HuH-7.5 (cell line): ENCODE measurements around the gene RASEF.

Experiments used
- DNase-seq: peaks from one replicate; pipeline ENCODE4 v3.0.0; 2011; ENCODE audit warnings: low spot score

Gene RASEF

DNA sequence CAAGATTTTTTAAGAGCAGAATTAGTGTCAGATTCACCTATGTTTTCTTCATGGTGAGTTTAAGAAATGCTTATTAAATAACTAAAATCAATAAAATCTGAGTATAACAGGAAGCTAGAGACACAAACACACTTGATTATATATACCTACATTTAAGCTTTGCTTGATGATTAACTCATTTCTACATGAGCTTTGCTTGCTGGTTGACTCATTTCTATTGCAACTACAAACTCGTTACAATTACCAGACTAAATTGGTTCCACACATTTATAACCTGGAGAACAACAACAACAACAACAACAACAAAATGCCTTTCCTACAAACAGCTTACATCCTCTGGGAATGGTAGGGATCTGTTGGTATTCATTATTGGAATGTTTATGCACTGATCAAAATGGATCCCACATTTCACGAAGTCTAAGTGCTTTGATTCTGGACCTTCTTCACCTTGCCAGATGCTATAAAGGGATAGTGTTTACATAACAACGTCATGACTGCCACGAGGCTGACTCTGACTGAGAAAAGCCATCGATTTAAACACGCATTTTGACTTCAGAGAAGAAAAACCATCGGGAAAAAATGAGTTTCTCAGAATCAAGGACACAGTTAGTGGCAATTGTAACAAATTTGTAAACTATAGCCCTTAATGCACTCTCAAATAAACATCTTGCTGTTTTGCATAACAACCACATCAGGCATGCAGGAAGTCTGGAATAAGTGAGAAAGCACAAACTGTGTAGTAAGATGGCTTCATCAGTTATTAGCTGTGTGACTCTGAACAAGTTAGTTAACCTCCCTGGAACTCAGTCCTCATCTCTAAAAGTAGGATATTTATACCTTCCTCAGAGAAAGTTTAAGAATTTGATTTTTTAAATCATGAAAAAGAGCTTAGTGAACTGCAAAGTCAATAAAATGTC is 49.8 kb downstream of the RASEF start:
- no peak for DNase-seq

DNA sequence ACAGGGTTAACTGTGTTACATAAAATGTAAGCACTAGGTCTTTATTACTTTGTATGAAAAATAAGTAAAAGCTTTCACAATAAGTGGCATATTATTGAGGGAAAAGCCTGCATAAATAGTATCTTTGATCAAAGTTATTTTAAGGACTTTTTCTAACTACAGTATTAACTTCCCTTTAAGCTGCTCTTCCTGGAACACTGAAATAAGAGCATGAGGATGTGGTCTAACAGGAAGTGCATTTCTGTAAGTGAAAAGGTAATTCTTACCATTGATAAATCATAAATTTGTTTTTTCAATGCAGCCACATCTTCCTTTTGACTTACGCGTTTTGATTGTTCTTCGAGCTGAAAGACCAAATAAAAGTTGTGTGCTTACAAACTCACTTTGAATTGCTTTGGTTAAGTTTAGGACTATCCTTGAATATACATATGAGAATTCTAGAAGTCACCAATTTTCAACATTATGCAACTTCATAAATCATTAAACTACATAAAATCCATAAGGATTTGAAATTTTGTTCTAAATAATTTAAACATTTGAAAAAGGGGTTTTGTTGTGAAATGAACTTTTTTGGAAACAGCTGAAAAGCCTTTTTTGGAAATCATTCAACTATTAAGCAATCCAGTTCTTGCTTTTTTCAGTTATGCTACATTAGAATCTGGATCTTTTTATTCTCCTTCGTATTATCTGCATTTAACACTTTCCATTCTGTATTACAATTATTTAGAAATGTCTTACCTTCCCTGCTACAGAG is 50.6 kb downstream of the RASEF start:
- no peak for DNase-seq

DNA sequence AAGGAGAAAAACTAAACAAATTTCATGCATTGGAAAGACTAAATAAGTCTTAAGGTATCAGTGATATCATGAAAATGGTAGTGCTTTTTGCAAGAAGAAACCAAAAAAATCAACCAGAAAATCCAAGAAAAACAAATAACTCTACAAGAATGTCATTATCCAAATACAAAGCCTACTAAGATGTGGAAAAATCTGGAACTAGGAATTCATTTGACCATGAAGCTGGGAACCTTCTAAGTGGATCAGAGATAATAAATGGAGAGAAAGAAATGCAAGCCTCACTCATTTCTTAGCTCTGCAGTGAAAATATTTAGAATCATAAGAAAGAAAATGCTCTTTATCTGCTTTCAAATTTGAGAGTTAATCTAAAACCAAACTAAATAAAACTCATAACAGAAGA is 51.3 kb downstream of the RASEF start:
- no peak for DNase-seq

- DNase-seq = no peak
Measured at GRCh38 chr9:83007521-83008300, 55.2 kb downstream of the RASEF start.

DNA sequence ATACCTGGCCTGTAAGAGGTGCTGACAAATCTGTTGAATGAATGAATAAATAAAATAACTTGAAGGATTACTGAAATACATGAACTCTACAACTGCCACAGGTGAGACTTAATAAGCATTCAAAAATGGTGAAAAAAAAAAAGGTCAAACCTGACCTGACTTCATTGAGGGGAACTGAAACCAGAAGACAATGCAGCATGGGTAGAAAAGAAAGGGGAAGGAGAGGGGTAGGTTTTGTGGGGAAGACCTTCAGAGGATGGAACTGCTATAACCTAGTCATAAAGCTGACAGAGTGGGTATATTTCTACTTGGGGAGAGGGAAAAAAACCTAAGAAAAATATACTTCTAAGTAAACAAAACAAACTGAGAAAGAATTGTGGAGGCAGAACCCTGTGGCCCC is 56.6 kb downstream of the RASEF start:
- DNase-seq = no peak

DNA sequence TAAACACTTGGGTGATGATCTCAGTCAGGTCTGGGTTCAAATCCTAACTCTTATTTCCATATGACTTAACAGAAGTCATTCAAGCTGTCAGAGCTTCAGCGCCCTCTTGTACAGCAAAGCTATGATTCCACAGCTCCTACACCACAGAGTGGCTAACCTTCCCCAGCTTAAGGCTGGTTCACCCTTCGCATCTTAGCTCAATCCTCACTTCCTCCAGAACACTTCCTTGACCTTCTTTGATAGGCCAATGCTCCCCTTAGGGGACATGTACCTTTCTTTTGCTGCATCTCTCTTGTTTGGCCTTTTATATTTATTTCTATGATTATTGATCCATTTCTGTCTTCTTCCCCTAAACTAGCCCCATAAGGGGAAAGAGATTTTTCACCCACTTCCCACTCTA is 57.0 kb downstream of the RASEF start:
- DNase-seq = no peak

- DNase-seq = no peak
Measured at GRCh38 chr9:83005361-83005760, 57.6 kb downstream of the RASEF start.

DNA sequence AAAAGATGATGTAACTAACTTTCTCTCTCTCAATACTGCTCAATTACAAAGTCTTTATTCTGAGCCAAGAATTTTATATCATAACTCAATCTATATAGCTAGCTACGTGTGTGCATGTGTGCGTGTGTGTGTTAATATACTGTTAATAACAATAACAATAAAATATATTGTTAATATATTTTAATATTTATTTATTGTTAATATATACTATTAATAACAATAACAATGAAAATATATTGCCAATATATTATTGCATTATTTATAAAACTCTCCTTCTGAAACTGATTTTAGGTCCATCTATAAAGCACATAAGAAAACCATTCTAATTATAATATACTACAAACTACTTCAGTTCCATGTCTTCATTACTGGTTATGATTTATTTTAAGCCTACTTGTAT is 60.6 kb downstream of the RASEF start:
- DNase-seq = no peak

GRCh38 chr9:83000765-83001164 is 62.2 kb downstream of the RASEF start:
- DNase-seq = no peak

DNA sequence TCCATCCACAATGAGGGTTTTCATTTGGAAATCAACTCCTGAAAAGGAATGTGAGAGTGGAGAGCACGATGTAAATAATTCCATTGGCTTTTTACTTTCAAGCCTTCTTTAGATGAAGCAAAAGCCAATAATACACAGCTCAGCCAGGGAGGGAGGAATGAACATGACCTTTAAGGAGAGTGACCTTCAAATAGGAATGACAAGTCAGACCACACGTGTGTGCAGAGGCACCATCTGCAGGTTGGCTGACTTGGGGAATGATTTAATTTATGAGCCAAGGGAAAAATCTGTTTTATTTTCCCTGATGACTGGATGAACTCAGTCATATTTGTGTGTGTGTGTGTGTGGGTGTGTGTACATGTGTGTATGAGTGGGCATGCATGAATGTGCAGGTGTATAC is 64.5 kb downstream of the RASEF start:
- DNase-seq = no peak

DNA sequence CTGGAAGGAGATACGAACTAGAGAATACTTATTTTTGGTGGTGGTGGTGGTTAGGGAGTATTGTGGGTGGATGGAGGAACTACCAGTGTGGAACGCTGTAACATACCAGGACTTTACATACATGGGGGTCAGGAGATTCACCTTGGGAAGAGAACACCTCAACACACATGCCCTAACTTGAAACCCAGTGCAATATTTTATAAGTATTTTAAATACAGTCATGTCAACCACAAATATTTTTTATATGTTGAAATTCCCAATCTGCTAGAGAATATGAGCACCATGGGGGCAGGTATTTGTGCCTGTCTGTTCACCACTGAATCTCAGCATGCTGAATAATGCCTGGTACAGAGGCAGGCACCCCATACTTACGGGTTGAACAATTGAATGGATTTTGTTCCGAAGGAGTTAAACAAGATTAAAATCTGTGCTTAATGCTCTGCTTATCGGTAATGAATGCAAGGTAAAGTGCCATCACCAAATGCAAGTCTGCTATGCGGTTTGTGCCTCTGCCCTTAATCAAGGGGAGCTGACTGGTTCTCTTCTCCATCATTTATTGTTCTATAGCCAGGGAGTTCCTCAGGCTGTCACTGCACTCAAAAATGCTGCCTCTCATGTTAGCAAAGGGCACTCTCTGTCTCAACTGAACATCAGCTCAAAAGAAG is 65.3 kb downstream of the RASEF start:
- no peak for DNase-seq

GRCh38 chr9:82996941-82997340 is 66.0 kb downstream of the RASEF start:
- DNase-seq = no peak

- DNase-seq = no peak
Measured at GRCh38 chr9:82993856-82994605, 68.9 kb downstream of the RASEF start.

DNA sequence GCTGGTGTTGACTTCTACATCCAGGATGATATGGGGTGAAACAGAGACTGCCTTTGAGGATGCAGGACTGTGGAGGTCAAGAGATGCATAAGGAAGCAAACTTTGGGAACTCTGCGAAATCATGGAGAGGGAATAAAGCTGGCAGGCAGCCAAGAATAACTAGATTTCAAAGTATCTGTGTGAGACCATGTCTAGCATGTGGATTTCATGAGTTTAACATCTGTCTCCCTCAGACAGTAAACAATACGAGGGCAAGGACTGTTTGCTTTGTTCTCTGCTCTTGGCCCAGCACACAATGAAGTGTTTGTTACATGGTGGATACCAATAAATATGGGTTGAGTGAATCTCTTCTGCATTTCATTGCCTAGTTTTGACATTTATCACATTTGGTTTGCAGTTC is 71.3 kb downstream of the RASEF start:
- peak; percentile 6 for DNase-seq

- no peak for DNase-seq
Measured at GRCh38 chr9:82989929-82990328, 73.0 kb downstream of the RASEF start.

DNA sequence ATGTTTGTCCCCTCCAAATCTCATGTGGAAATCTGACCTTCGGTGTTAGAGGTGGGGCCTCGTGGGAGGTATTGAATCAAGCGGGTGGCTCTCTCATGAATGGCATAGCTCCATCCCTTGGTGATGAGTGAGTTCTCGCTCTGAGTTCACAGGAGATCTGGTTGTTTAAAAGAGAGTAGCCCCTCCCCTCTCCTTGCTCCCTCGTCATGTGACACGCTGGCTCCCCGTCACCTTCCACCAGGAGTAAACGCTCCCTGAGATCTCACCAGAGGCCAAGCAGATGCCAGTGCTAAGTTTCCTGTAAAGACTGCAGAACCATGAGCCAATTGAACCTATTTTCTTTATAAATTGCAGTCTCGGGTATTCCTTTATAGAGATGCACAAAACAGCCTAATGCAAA is 74.5 kb downstream of the RASEF start:
- no peak for DNase-seq

DNA sequence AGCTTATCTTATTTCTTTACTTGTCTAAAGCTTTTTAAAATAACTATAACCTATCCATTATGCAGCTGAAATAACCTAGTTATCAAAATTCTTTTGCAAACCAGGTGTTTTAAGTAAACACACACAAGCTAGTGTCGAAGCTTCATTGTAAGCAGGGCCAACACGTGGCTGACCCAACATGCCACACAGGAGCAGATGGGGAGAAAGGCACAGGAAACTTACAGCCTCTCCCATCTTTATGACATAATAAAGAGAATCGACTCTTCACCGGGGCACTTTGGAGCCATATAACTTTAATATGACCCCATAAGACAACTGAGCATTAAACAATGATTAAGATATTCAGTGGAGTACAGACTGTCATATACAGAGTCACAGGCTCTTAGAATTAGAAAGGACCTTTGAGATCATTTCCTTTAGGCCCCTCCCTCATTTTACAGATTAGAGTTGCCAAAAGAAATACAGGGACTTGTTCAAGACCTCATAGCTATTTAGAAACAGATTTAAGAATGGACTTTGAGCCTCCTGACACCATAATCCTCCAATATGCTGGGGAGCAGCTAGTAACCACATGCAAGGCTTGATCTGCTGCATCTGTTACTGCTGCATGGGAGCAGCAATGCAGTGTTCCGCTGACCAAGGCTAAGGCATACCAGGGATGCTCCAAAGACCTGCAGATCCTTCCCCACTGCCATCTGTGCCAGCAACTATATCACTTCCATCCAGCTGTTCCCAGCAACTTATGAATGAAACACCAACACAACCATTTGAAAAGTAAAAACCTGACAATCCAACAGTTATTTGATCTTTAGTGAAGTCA is 75.4 kb downstream of the RASEF start:
- DNase-seq = no peak

GRCh38 chr9:82981552-82981951 is 81.4 kb downstream of the RASEF start:
- no peak for DNase-seq

DNA sequence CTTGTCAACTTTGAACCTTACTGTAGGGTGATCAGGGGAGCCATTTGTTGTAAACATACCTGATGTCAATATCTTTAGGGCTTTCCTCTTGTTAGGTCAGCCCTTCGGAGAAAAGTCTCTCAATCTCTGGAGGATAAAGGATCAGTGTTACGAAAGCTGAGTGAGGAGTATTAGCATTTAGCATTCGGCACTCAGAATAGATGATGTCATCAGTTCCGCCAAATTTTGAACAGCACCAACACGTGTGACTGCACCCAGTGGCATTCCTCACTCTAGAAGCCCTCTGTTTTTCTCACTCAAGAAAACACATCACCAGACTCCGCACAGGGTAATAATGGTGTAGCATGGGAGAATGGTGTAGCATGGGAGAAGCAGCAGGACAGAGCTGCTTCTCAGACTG is 87.8 kb downstream of the RASEF start:
- no peak for DNase-seq

DNA sequence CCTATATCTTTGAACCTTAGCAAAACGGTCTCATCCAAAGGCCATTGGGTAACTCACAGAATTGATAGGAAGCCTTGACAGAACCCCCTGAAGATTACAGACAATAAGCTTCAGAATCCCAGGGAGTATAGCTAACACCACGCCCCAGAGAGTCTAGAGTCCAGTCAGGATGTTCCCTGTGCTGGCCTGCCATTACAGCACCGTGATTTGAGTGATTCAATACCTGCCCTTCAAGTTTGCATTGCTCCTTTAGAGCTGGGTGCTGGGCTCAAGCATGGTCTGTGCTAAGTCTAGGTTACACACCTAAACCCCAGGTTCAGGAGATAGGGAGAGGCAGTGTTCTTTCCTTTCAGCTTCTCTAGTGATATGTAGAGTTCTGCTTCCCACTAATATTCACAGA is 90.5 kb downstream of the RASEF start:
- DNase-seq = no peak
